Uterus (tissue), 2 donors: ENCODE measurements around the gene C1GALT1.

Source experiments
- POLR2A ChIP-seq, 2 donors: fragments of 450-650 bp; IDR thresholded peaks; one replicate each; pipeline ENCODE4 v1.6.1; 2016; ENCODE audit warnings: antibody characterized with exemption in 2 of 2, mild to moderate bottlenecking in 1 of 2, moderate library complexity in 1 of 2
- TF ChIP-seq, protein P1 (sequence below), 4 experiments: fragments of 200-600 bp in 2 of 4; fragments of 450-650 bp in 2 of 4; sonication (generic) in 2 of 4; IDR thresholded peaks; one replicate each; pipeline ENCODE4 v1.5.1; 2016 to 2019; ENCODE audit warnings: antibody characterized with exemption in 4 of 4, mild to moderate bottlenecking in 2 of 4, moderate library complexity in 1 of 4

DNA sequence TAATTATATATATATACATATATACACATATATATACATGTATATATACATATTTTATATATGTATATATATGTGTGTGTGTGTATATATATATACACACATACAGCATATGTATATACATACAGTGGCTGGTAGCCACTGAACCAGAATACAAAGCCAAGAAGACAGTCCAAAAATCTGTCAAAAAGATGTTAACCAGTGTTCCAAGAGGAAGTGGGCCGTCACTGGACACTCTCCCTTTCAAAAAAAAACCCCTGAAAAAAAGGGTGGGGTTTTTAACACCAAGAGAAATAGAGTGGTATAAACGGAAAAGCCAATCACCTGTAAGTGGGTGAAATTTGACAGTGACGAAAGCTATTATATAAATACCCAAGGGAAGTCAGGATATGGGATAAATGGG is 31.1 kb upstream of the C1GALT1 start:
- TF ChIP-seq, protein P1, sequence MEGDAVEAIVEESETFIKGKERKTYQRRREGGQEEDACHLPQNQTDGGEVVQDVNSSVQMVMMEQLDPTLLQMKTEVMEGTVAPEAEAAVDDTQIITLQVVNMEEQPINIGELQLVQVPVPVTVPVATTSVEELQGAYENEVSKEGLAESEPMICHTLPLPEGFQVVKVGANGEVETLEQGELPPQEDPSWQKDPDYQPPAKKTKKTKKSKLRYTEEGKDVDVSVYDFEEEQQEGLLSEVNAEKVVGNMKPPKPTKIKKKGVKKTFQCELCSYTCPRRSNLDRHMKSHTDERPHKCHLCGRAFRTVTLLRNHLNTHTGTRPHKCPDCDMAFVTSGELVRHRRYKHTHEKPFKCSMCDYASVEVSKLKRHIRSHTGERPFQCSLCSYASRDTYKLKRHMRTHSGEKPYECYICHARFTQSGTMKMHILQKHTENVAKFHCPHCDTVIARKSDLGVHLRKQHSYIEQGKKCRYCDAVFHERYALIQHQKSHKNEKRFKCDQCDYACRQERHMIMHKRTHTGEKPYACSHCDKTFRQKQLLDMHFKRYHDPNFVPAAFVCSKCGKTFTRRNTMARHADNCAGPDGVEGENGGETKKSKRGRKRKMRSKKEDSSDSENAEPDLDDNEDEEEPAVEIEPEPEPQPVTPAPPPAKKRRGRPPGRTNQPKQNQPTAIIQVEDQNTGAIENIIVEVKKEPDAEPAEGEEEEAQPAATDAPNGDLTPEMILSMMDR (IDR thresholded peaks at IDR 0.05), result no peak
- no peak for TF ChIP-seq POLR2A (IDR thresholded peaks at IDR 0.05)
